ENCODE results near the gene POTEC. TPM values are rescaled to one million over a fixed set of nuclear protein-coding genes. Genes with fewer than 3 reads are reported as not detected.
"Not testable (repeated sequence)": the region's sequence is repeated elsewhere in the genome, so short reads cannot be mapped to it uniquely, and the experiment has no call there.

Gene POTEC
- total RNA-seq, 2 donors from 2014 or later, result not detected

GRCh38 chr18:14474007-14474720, 69.2 kb downstream of the POTEC start:
- not testable (repeated sequence) for H3K27ac ChIP-seq; H3K27me3 ChIP-seq; H3K4me1 ChIP-seq; DNase-seq (ENCODE audit: low spot score); H3K36me3 ChIP-seq; H3K4me3 ChIP-seq; H3K9me3 ChIP-seq

DNA sequence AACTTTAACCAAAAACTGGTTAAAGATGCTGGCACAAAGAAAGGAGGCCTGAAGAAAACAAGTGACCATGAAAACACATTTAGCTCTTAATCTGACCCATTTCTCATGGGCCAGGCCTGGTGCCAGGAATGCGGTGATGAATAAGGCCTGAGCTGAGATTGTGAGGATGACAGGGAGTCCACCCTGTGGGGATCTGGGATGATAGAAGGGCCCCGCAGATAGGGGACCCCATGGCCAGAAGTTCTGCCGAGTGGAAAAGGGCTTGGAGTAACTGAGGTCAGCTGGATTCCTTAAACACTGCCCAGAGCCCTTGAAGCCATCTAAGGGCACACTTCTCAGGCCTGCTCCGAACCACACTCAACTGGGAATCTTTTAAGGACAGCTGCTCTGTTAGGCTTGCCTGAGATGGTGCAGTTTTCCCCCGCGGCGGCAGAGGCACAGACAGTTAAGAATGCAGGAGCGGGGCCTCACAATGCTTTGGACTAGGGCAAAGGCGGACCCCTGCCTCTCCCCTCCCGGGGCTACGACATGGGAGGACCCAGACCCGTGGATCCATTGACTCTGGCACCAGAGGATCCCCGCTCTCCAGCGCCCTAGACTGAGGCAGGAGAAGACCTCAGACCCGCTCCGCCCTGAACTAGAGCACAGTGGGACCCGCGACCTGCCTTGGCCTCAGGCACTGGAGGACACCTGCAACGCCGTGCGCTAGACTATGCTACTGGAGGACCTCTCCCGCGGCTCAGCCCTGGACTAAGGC, 70.0 kb downstream of the POTEC start:
- not testable (repeated sequence) for H3K4me3 ChIP-seq; H3K9me3 ChIP-seq; H3K27me3 ChIP-seq; DNase-seq (ENCODE audit: low spot score); H3K27ac ChIP-seq; H3K4me1 ChIP-seq; H3K36me3 ChIP-seq

- not testable (repeated sequence) for H3K4me3 ChIP-seq; H3K9me3 ChIP-seq; H3K4me1 ChIP-seq; H3K36me3 ChIP-seq; H3K27me3 ChIP-seq; H3K27ac ChIP-seq; DNase-seq (ENCODE audit: low spot score)
These were observed 72.1 kb downstream of the POTEC start for GRCh38 chr18:14471286-14471685.

- not testable (repeated sequence) for H3K4me3 ChIP-seq; H3K27me3 ChIP-seq; H3K36me3 ChIP-seq; H3K27ac ChIP-seq; H3K4me1 ChIP-seq; H3K9me3 ChIP-seq; DNase-seq (ENCODE audit: low spot score)
These were observed 73.0 kb downstream of the POTEC start for GRCh38 chr18:14470446-14470845.

DNA sequence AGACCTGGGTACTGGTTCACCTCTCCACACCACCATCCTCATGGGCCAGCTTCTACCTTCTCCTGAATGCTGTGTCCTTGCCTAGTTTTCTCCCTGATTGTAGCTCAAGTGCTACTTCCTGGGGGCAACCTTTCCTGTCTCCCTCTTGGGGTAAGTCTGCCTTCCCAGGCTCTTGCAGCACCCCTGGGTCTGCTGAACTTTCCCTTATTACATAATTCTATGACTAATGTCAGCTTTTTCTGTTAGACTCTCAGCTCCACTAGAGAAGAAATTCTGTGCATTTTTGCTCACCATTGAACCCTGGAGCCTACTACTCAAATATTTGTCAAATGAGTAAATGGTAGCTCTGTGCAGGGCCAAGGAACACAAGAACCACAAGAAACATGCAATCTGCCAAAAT, 73.4 kb downstream of the POTEC start:
- not testable (repeated sequence) for H3K36me3 ChIP-seq; H3K27me3 ChIP-seq; H3K27ac ChIP-seq; H3K9me3 ChIP-seq; DNase-seq (ENCODE audit: low spot score); H3K4me3 ChIP-seq; H3K4me1 ChIP-seq

DNA sequence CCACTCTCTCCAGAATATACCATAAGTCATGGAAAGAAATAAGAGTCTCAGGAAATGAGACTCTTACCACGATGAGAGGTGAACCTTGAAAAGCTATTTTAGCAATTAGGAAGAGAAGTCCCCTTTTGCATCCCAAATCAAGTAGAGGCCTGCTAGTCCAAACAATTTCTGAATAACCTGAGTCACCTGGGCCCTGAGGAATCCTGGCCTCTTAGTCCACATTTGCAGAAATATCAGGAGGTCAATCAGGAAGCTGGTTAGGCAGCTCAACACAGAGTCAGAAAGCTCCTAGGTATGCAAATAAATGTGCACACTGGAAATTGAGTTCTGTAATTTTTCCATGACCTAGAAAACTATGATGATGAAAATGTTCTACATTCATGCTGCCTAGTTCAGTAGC, 77.4 kb downstream of the POTEC start:
- H3K36me3 ChIP-seq; H3K27me3 ChIP-seq; H3K27ac ChIP-seq; H3K4me1 ChIP-seq; H3K4me3 ChIP-seq; DNase-seq (ENCODE audit: low spot score); H3K9me3 ChIP-seq: not testable (repeated sequence)

Other genes starting within 250 kb of the POTEC start
- gene ANKRD30B, start 204.6 kb upstream of the POTEC start, total RNA-seq, result not detected

Data from right atrium auricular region (tissue), 2 donors.